Psoas muscle (tissue), 8 donors: ENCODE data around the gene HNRNPA0. TPM values are rescaled to one million over a fixed set of nuclear protein-coding genes. Genes with fewer than 3 reads are reported as not detected.

Experiments
- ATAC-seq, 4 donors: fragments of 200-7000 bp; cut with Tn5 transposase; one replicate each; pipeline ENCODE4 v1.9.1; 2020; ENCODE audit warnings: moderate library complexity in 3 of 4, mild to moderate bottlenecking in 2 of 4
- DNase-seq, 2 donors: peaks; one replicate each; pipeline ENCODE4 v3.0.0-alpha.2; 2020
- H3K27ac ChIP-seq: fragments of 200-600 bp; one replicate; pipeline ENCODE4 v1.8.0; 2022
- H3K27me3 ChIP-seq, 3 donors: fragments of 200-600 bp in 1 of 3; one replicate each; pipeline versions ENCODE4 v1.6.1 to v1.8.0; 2013 to 2022; ENCODE audit warnings: low read length in 2 of 3, mild to moderate bottlenecking in 2 of 3, moderate library complexity in 1 of 3; ENCODE audit not compliant: insufficient read depth in 3 of 3
- H3K36me3 ChIP-seq, 2 donors: fragments of 200-600 bp in 1 of 2; one replicate each; pipeline versions ENCODE4 v1.6.1 to v1.8.0; 2013 to 2022; ENCODE audit warnings: low read depth in 1 of 2, mild to moderate bottlenecking in 1 of 2, moderate library complexity in 1 of 2; ENCODE audit not compliant: insufficient read depth in 1 of 2
- H3K4me1 ChIP-seq: fragments of 200-600 bp; one replicate; pipeline ENCODE4 v1.8.0; 2022
- H3K4me3 ChIP-seq: fragments of 200-600 bp; one replicate; pipeline ENCODE4 v1.8.0; 2022; ENCODE audit warnings: mild to moderate bottlenecking
- H3K9me3 ChIP-seq: fragments of 200-600 bp; one replicate; pipeline ENCODE4 v1.8.0; 2022
- WGBS, 3 donors: extraction: QIAGEN DNeasy Blood & Tissue Kit; methylation state at CpG; one replicate each; pipeline versions ENCODE4 v1.1.6 to v1.1.7; 2013; 5-methylcytosine and 5-hydroxymethylcytosine counted together
- intact Hi-C, 2 donors: fragments of 100-400 bp; cut with DNase I; formaldehyde crosslinking; loops; one replicate each; pipeline versions ENCODE4 v1.11.0 to v1.14.2; 2022
- polyA plus RNA-seq, 3 donors: library from polyadenylated mRNA; stranded (reverse); fragments of 200-250 nt; gene quantifications; one replicate each; pipeline ENCODE4 v1.2.3, GENCODE V29; 2013
- total RNA-seq, 4 donors: library from RNA; stranded (reverse); fragmentation: NEBNext Ultra II Directional in 2 of 4; extraction: Animal tissue kit (Norgen Biotek cat#: 25700) in 2 of 4; gene quantifications; one replicate each; pipeline versions ENCODE4 v1.2.1 to v1.2.4, GENCODE V29; 2021 to 2023
- TF ChIP-seq, protein P1 (sequence below): fragments of 200-600 bp; IDR thresholded peaks from one replicate; pipeline ENCODE4 v1.8.0; 2022; ENCODE audit warnings: antibody characterized with exemption
- donor health status: healthy with polysubstance abuse.
- donor health status: DM: no; HTN: no; CAD: no; lungs with moderate emphysema.
- donor health status: Bipolar disorder and iron deficiency.
- donor health status: healthy.
- donor health status: DM: yes; HTN: yes; CAD: no.
- donor health status: DM: no; HTN: no; CAD: no.
- donor health status: DM: no; HTN: no; CAD: no.
- donor health status: DM: yes; HTN: yes; CAD: no.

HNRNPA0 gene
- total and polyA plus RNA-seq, 7 donors, result 11.5 to 19.2 (median 13.3) TPM

GRCh38 chr5:137736496-137736895 lies 17.7 kb downstream of the HNRNPA0 start:
- WGBS, 3 donors, result 83 to 94% (median 93%) methylated on average over 1 of the region's 1 CpG
- Histone ChIP-seq H3K27ac (no peak overlapping the region), H3K9me3 (no peaks in the 10 kb centered on the region), H3K4me1 (peaks cover 14% of the 10 kb centered on the region), H3K27me3 (no peaks in the 10 kb centered on the region), H3K36me3 (no peaks in the 10 kb centered on the region), H3K4me3 (no peak overlapping the region)
- intact Hi-C loops, result no loop called here
- ATAC-seq, result no peak
- TF ChIP-seq, protein P1, sequence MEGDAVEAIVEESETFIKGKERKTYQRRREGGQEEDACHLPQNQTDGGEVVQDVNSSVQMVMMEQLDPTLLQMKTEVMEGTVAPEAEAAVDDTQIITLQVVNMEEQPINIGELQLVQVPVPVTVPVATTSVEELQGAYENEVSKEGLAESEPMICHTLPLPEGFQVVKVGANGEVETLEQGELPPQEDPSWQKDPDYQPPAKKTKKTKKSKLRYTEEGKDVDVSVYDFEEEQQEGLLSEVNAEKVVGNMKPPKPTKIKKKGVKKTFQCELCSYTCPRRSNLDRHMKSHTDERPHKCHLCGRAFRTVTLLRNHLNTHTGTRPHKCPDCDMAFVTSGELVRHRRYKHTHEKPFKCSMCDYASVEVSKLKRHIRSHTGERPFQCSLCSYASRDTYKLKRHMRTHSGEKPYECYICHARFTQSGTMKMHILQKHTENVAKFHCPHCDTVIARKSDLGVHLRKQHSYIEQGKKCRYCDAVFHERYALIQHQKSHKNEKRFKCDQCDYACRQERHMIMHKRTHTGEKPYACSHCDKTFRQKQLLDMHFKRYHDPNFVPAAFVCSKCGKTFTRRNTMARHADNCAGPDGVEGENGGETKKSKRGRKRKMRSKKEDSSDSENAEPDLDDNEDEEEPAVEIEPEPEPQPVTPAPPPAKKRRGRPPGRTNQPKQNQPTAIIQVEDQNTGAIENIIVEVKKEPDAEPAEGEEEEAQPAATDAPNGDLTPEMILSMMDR, result no peak
- no peak for DNase-seq

GRCh38 chr5:137735555-137736284 lies 18.4 kb downstream of the HNRNPA0 start, which contains the start of gene KLHL3:
Gene KLHL3 (minus strand): TSS chr5:137736089. CDS start chr5:137735646, 443 bp downstream.
- no peaks in the 10 kb centered on the region for H3K9me3 ChIP-seq
- TF ChIP-seq, protein P1, result no peak
- peak; percentile 30 to 62 (median 45) for ATAC-seq
- H3K36me3 ChIP-seq, result no peaks in the 10 kb centered on the region
- intact Hi-C loops, result no loop called here
- DNase-seq, result peak in 1 of 2 donors; percentile 50
- H3K27ac ChIP-seq, result peak within 1 kb of the TSS; percentile 17
- 14 to 25% (median 18%) methylated on average over 12 of the region's 12 CpGs for WGBS, 3 donors
- H3K4me1 ChIP-seq, result peaks cover 14% of the 10 kb centered on the region
- H3K4me3 ChIP-seq, result peak within 1 kb of the TSS; percentile 50
- no peaks in the 10 kb centered on the region for H3K27me3 ChIP-seq

GRCh38 chr5:137734962-137735554 lies 19.1 kb downstream of the HNRNPA0 start:
- no peaks in the 10 kb centered on the region for H3K27me3 ChIP-seq
- WGBS, 3 donors, result 25 to 42% (median 25%) methylated on average over 14 of the region's 14 CpGs
- intact Hi-C loops, result no loop called here
- peak overlapping the region; percentile 50 for H3K4me3 ChIP-seq
- H3K27ac ChIP-seq, result peak overlapping the region; percentile 17
- H3K9me3 ChIP-seq, result no peaks in the 10 kb centered on the region
- H3K36me3 ChIP-seq, result no peaks in the 10 kb centered on the region
- peaks cover 14% of the 10 kb centered on the region for H3K4me1 ChIP-seq
- DNase-seq (no peak), ATAC-seq (peak; percentile 28 to 71 (median 50))
- TF ChIP-seq, protein P1, result no peak

- H3K4me1 ChIP-seq, result peaks cover 14% of the 10 kb centered on the region
- 66 to 72% (median 69%) methylated on average over 2 of the region's 2 CpGs for WGBS, 3 donors
- TF ChIP-seq, protein P1, result no peak
- H3K27ac ChIP-seq, result no peak overlapping the region
- no peaks in the 10 kb centered on the region for H3K36me3 ChIP-seq
- no peak for DNase-seq
- no peak for ATAC-seq
- no peaks in the 10 kb centered on the region for H3K27me3 ChIP-seq
- no peaks in the 10 kb centered on the region for H3K9me3 ChIP-seq
- peak overlapping the region; percentile 50 for H3K4me3 ChIP-seq
- intact Hi-C loops, result no loop called here
Observed at GRCh38 chr5:137734331-137734730, 19.8 kb downstream of the HNRNPA0 start.
